Neuronal stem cell (in vitro differentiated cells): ENCODE data around the gene BCL2L11.
A peak's percentile ranks its signal among the peaks of the same experiment; 100 is the strongest.

ENCODE experiments used
- DNase-seq: peaks from one replicate; pipeline ENCODE4 v3.0.0-alpha.2; 2013; ENCODE audit warnings: low spot score
- H2AFZ ChIP-seq: one replicate; pipeline ENCODE4 v1.6.1; 2013; ENCODE audit warnings: mild to moderate bottlenecking, low read length, inconsistent platforms
- H2AK5ac ChIP-seq: 2 replicates; pipeline ENCODE4 v1.6.1; 2013; ENCODE audit warnings: low read depth, mild to moderate bottlenecking, inconsistent platforms, low read length, moderate library complexity, mixed read lengths
- H2BK120ac ChIP-seq: 2 replicates; pipeline ENCODE4 v1.6.1; 2013; ENCODE audit warnings: low read depth, mild to moderate bottlenecking, inconsistent platforms, low read length, moderate library complexity, mixed read lengths
- H2BK12ac ChIP-seq: one replicate; pipeline ENCODE4 v1.6.1; 2013; ENCODE audit warnings: low read length, inconsistent platforms
- H2BK15ac ChIP-seq: 2 replicates; pipeline ENCODE4 v1.6.1; 2013; ENCODE audit warnings: mild to moderate bottlenecking, low read length, inconsistent platforms, mixed read lengths
- H2BK5ac ChIP-seq: one replicate; pipeline ENCODE4 v1.6.1; 2013; ENCODE audit warnings: inconsistent platforms, mild to moderate bottlenecking, low read length, moderate library complexity
- H3K14ac ChIP-seq: one replicate; pipeline ENCODE4 v1.6.1; 2013; ENCODE audit warnings: low read length, inconsistent platforms
- H3K18ac ChIP-seq: 2 replicates; pipeline ENCODE4 v1.6.1; 2013; ENCODE audit warnings: low read length, inconsistent platforms
- H3K23ac ChIP-seq: 2 replicates; pipeline ENCODE4 v1.6.1; 2013; ENCODE audit warnings: low read depth, mild to moderate bottlenecking, mixed read lengths, low read length, inconsistent platforms; ENCODE audit not compliant: poor library complexity
- H3K27ac ChIP-seq: replicated peaks from 3 replicates; pipeline ENCODE4 v1.5.1; 2013; ENCODE audit warnings: low read length, inconsistent platforms
- H3K27me3 ChIP-seq, 3 experiments: 2 replicates each; pipeline ENCODE4 v1.6.1; 2013; ENCODE audit warnings: low read length in 3 of 3, mild to moderate bottlenecking in 2 of 3, inconsistent platforms in 1 of 3, low read depth in 1 of 3, mixed read lengths in 1 of 3, moderate library complexity in 1 of 3; ENCODE audit not compliant: control insufficient read depth in 3 of 3, insufficient read depth in 3 of 3
- H3K36me3 ChIP-seq, 2 donors: replicated peaks in 1 of 2; 2 replicates each; pipeline ENCODE4 v1.6.1; 2013; ENCODE audit warnings: low read length in 2 of 2; ENCODE audit not compliant: control insufficient read depth in 2 of 2, insufficient read depth in 2 of 2
- H3K4ac ChIP-seq: 2 replicates; pipeline ENCODE4 v1.6.1; 2013; ENCODE audit warnings: inconsistent platforms, mild to moderate bottlenecking, low read length, moderate library complexity
- H3K4me1 ChIP-seq, 2 donors: 1 replicate in 1 of 2; 2 replicates in 1 of 2; pipeline ENCODE4 v1.6.1; 2013; ENCODE audit warnings: low read length in 2 of 2, low read depth in 1 of 2; ENCODE audit not compliant: control insufficient read depth in 2 of 2, insufficient read depth in 1 of 2
- H3K4me2 ChIP-seq: one replicate; pipeline ENCODE4 v1.6.1; 2013; ENCODE audit warnings: mild to moderate bottlenecking, low read length, inconsistent platforms; ENCODE audit not compliant: insufficient read depth, poor library complexity, severe bottlenecking
- H3K4me3 ChIP-seq, 2 donors: 2 replicates each; pipeline ENCODE4 v1.5.1; 2013; ENCODE audit warnings: low read length in 2 of 2, mild to moderate bottlenecking in 2 of 2, inconsistent platforms in 1 of 2, moderate library complexity in 1 of 2
- H3K79me1 ChIP-seq: one replicate; pipeline ENCODE4 v1.6.1; 2013; ENCODE audit warnings: low read depth, mild to moderate bottlenecking, inconsistent platforms, low read length, moderate library complexity
- H3K9ac ChIP-seq: one replicate; pipeline ENCODE4 v1.6.1; 2013; ENCODE audit warnings: mild to moderate bottlenecking, low read depth, low read length, inconsistent platforms; ENCODE audit not compliant: poor library complexity
- H3K9me3 ChIP-seq, 2 donors: replicated peaks in 1 of 2; 2 replicates each; pipeline versions ENCODE3 to v1.6.1; 2013; ENCODE audit warnings: low read length in 2 of 2, mild to moderate bottlenecking in 2 of 2, inconsistent platforms in 1 of 2, low read depth in 1 of 2, mixed read lengths in 1 of 2, moderate library complexity in 1 of 2; ENCODE audit not compliant: control insufficient read depth in 2 of 2, insufficient read depth in 1 of 2
- H4K8ac ChIP-seq: one replicate; pipeline ENCODE4 v1.6.1; 2013; ENCODE audit warnings: low read depth, mild to moderate bottlenecking, inconsistent platforms, low read length, moderate library complexity
- H4K91ac ChIP-seq: one replicate; pipeline ENCODE4 v1.6.1; 2013; ENCODE audit warnings: low read length, low read depth, mild to moderate bottlenecking, inconsistent platforms; ENCODE audit not compliant: poor library complexity
- WGBS, 2 donors: extraction: QIAGEN DNeasy Blood & Tissue Kit; methylation state at CpG; one replicate each; pipeline ENCODE4 v1.1.7; 2013; ENCODE audit warnings: missing lambda C conversion rate in 2 of 2, mixed read lengths in 1 of 2; ENCODE audit not compliant: insufficient read length in 2 of 2, insufficient replicate concordance in 1 of 2; ENCODE audit errors: extremely low coverage in 2 of 2; 5-methylcytosine and 5-hydroxymethylcytosine counted together

BCL2L11 gene

DNA sequence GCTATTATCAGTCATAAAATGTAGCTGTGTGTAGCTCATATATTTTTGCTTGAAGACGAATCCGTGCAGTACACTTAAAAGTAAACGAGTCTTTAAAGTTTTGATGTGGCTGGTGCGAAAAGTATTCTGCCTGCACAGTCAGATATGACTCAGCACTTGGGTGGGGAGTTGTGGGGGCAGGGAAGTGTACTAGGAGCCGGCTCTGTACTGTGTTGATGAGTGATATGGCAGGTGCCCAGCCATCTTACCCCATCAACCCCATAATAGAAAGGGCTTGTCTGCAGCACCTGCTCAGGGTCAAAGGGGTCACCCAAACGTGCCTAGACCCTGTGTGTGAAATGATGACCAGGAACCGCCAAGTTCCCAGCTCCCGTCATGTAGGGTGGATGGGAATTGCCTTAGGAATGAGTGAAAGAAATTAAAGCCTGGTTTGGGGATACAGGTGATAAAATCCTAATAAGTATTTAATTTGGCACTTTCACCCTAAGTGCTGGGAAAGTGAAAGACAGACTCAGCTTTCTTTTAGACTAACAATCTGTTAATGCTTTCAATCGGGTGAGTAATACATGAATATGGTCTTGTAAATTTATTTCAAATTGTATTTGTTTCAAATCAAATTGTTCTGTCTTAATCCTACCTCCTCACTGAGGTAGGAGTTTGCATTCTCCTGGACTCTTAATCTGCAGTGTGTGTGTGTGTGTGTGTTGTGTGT is 48.0 kb downstream of the BCL2L11 start:
- H3K9ac ChIP-seq = no peak overlapping the region
- H3K27ac ChIP-seq = no peak overlapping the region
- H3K27me3 ChIP-seq = no peaks in the 10 kb centered on the region

GRCh38 chr2:111169268-111169667 is 48.6 kb downstream of the BCL2L11 start:
- no peak overlapping the region for H4K91ac ChIP-seq
- H3K4me1 ChIP-seq = peaks cover 0 to 11% of the 10 kb centered on the region in 2 donors
- H3K9me3 ChIP-seq = peaks cover 0 to 4% of the 10 kb centered on the region in 2 donors
- DNase-seq = no peak
- peaks cover 16 to 39% of the 10 kb centered on the region in 2 donors for H3K36me3 ChIP-seq
- H3K14ac ChIP-seq = no peak overlapping the region
- H2AFZ ChIP-seq = no peak overlapping the region
- H3K4ac ChIP-seq = no peak overlapping the region
- H2BK12ac ChIP-seq = no peak overlapping the region
- no peak overlapping the region for H3K23ac ChIP-seq
- H3K18ac ChIP-seq = no peak overlapping the region
- no peaks in the 10 kb centered on the region for H3K79me1 ChIP-seq
- H2AK5ac ChIP-seq = no peak overlapping the region
- H3K4me3 ChIP-seq = no peak overlapping the region
- H2BK15ac ChIP-seq = no peak overlapping the region
- H2BK120ac ChIP-seq = no peak overlapping the region
- no peak overlapping the region for H3K4me2 ChIP-seq
- WGBS, 2 donors = no CpG with 5 or more reads among the region's 2 CpGs
- H2BK5ac ChIP-seq = no peak overlapping the region
- no peak overlapping the region for H4K8ac ChIP-seq
- H3K27ac ChIP-seq = no peak overlapping the region
- no peak overlapping the region for H3K9ac ChIP-seq
- H3K27me3 ChIP-seq = no peaks in the 10 kb centered on the region

More for the DNA sequence above, 48.0 kb downstream of the BCL2L11 start:
- no CpG with 5 or more reads among the region's 9 CpGs for WGBS, 2 donors
- Histone ChIP-seq H3K18ac (no peak overlapping the region), H3K23ac (no peak overlapping the region), H3K4ac (no peak overlapping the region), H2AK5ac (no peak overlapping the region), H3K4me2 (no peak overlapping the region), H2BK15ac (no peak overlapping the region), H3K4me3 (no peak overlapping the region), H4K8ac (no peak overlapping the region), H3K36me3 (peaks cover 19 to 45% of the 10 kb centered on the region in 2 donors), H2AFZ (no peak overlapping the region), H3K9me3 (peaks cover 0 to 4% of the 10 kb centered on the region in 2 donors), H4K91ac (no peak overlapping the region), H2BK120ac (no peak overlapping the region), H2BK5ac (no peak overlapping the region), H3K4me1 (peaks cover 0 to 11% of the 10 kb centered on the region in 2 donors), H3K79me1 (no peaks in the 10 kb centered on the region), H2BK12ac (no peak overlapping the region), H3K14ac (no peak overlapping the region)
- no peak for DNase-seq

DNA sequence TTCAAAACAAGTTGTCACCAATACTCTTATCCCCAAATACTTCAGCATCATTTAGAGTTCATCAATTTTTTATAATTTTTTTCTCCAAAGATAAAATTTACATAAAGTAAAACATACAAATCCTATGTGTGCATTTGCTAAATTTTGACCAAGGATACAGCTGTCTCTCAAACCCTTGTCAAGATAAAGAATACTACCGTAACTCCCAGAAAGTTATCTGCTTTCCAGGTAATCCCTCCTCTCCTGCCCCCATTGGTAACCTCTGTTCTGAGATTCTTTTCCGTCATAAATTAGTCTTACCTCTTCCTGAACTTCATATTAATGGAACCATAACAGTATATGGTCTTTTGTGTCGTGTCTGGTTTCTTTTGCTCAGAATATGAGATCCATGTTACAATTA is 49.2 kb downstream of the BCL2L11 start:
- Histone ChIP-seq H2BK5ac (no peak overlapping the region), H2AK5ac (no peak overlapping the region), H2AFZ (no peak overlapping the region), H3K27ac (no peak overlapping the region), H3K36me3 (peaks cover 14 to 33% of the 10 kb centered on the region in 2 donors), H2BK12ac (no peak overlapping the region), H4K8ac (no peak overlapping the region), H3K18ac (no peak overlapping the region), H3K79me1 (no peaks in the 10 kb centered on the region), H3K14ac (no peak overlapping the region), H2BK120ac (no peak overlapping the region), H3K4me3 (no peak overlapping the region), H3K9ac (no peak overlapping the region), H3K4me2 (no peak overlapping the region), H3K27me3 (no peaks in the 10 kb centered on the region), H3K4ac (no peak overlapping the region), H2BK15ac (no peak overlapping the region), H3K4me1 (peaks cover 0 to 16% of the 10 kb centered on the region in 2 donors), H3K23ac (no peak overlapping the region), H3K9me3 (peaks cover 0 to 4% of the 10 kb centered on the region in 2 donors), H4K91ac (no peak overlapping the region)
- no peak for DNase-seq
- no CpG with 5 or more reads among the region's 3 CpGs for WGBS, 2 donors

GRCh38 chr2:111171337-111171930 is 50.7 kb downstream of the BCL2L11 start:
- Histone ChIP-seq H3K27ac (peak overlapping the region; percentile 34), H3K4me3 (no peak overlapping the region), H2AK5ac (no peak overlapping the region)

More at GRCh38 chr2:111171337-111171930, 50.7 kb downstream of the BCL2L11 start:
- Histone ChIP-seq H3K9me3 (peaks cover 0 to 3% of the 10 kb centered on the region in 2 donors), H2BK12ac (no peak overlapping the region), H3K9ac (no peak overlapping the region), H2BK120ac (no peak overlapping the region), H2BK15ac (peak overlapping the region; percentile 14), H3K18ac (peak overlapping the region; percentile 81), H4K8ac (no peak overlapping the region), H3K4me1 (peaks cover 0 to 19% of the 10 kb centered on the region in 2 donors), H2BK5ac (no peak overlapping the region), H3K79me1 (no peaks in the 10 kb centered on the region), H2AFZ (no peak overlapping the region), H3K27me3 (no peaks in the 10 kb centered on the region), H4K91ac (no peak overlapping the region), H3K36me3 (peaks cover 3 to 18% of the 10 kb centered on the region in 2 donors), H3K23ac (no peak overlapping the region), H3K14ac (no peak overlapping the region), H3K4ac (no peak overlapping the region), H3K4me2 (no peak overlapping the region)
- WGBS, 2 donors = no CpG with 5 or more reads among the region's 10 CpGs
- DNase-seq = no peak
